HG03521 (cell line): ENCODE data around the gene NR1H3.

ENCODE experiments used
- ATAC-seq: cut with Tn5 transposase; IDR thresholded peaks from one replicate; pipeline ENCODE4 v1.9.1; 2021; ENCODE audit warnings: mild to moderate bottlenecking, moderate library complexity; ENCODE audit not compliant: unreplicated experiment

Gene NR1H3

DNA sequence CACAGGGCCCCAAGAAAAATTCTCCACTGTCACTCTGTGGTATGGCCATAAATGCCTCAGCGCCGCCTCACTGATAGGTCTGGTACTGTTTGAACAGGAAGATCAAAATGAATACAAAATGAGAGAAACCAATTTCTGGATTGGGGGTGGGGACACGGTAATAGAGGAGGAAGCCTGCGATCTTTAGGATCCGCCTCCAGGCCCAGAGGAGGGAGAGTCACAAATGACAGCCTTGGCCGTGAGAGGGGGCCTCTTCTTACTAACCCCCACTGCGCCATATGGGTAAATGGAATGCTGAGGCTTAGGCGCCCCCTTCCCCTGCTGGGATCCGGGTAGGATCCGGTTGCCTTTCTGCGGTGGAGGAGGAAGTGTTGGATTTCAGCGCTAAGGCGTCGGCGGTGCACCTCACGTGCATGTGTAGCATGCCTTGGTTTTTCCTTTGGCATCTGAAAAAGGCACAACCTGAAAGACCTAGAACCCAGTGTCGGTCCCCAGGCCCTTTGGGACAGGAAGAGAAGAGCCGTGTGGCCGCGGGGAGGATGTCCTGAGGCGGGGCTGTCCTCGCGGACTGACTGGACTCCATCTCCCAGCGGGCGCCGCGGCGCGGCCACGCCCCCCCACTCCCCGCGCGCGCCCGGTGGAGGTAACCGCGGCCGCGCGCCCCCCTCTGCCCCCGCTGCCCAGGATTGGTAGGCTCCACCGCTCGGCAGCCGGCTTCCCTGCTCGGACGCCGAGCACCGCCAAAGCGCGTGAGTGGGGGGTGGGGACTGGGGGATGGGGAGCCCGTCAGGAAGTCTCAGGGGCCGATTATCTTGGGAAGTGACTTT, 11.4 kb downstream of the NR1H3 start:
- peak; percentile 47 for ATAC-seq

DNA sequence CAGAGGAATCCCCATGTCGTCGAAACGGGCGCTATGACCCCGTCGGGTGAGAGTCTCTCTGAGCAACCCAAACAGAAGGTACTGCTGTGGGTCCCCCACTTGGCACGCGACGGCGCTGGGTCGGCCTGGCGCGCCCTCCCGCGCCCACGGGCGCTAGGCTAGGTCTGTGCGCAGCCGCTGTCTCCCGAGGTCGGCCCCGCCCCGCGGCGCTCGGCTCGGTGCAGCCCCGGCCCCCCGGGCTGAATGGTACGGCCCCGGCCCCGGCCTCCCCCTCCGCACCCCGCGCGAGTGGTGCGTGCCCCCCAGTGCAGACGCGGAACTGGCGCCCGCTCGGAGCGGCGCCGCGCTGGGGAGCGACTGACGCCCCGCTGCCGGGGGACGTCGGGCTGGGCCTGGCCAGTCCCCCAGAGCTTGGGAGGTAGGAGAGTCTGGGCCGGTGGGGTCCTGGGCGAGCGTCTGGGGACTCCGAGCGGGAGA, 12.1 kb downstream of the NR1H3 start, which contains the start of gene MADD:
TSS of gene MADD (plus strand) at position 305 of the 477 bp plus-strand sequence.
- peak; percentile 76 for ATAC-seq

DNA sequence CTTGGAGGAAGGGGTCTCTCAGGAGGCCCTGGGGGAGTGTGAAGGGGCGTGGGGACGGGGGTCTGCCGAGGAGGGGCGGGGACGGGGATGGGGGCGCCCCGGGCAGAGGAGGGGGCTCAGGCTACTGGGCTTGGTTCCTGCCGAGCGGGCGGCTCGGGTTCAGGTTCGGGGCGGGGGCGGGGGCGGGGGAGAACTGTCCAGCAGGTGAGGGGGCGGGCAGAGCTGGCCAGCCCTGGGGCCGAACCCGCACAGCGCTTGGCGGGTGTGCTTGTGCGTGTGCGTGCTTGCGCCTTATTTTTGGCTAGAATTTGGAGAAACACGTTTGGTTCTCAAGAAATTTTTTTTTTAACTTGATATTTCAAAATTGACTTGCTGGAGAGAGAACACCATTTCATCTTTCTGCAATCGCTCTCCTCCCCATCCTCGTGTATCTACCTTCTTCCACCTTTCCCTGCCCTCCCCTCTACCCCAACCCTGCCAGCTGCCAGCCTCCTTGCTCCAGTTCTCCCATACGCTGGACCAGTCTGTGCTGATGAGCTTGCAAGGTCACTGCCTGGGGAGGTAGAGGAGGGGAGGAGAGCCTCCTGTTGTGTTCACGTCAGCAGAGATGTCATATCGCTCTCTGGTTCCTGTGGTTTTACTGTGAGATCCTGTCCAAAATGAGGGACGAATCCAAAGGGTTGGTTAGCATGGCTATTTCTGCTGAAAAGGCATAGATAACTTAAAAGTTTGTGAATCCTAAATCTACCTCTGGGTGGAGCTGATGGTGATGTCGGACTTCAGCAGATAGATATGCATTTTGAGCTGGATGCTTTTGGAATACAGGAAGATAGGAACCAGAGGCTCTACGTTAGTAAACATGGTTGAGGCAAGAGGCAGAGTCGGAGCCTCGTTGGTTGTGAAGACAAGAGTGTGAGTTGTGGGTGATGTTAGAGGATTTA, 12.8 kb downstream of the NR1H3 start:
- no peak for ATAC-seq

DNA sequence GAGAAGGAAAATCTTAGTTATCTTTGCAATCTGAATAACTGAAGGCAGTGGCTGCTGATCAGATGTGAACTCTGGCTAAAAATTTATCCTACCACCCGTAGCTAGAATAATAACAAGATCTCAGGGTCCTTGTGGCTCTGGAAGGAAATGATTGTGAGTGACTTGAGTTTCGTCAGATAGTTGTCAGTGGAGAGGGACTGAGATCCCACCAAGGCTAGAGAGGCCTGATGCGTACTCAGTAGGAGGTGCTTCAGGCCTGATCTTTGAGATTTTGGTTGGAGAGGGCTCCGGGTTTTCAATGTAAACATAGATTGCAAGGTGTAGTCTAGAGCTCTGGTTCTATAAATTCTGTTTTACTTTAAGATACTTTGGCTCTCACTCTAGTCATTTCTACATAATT, 13.5 kb downstream of the NR1H3 start:
- no peak for ATAC-seq

DNA sequence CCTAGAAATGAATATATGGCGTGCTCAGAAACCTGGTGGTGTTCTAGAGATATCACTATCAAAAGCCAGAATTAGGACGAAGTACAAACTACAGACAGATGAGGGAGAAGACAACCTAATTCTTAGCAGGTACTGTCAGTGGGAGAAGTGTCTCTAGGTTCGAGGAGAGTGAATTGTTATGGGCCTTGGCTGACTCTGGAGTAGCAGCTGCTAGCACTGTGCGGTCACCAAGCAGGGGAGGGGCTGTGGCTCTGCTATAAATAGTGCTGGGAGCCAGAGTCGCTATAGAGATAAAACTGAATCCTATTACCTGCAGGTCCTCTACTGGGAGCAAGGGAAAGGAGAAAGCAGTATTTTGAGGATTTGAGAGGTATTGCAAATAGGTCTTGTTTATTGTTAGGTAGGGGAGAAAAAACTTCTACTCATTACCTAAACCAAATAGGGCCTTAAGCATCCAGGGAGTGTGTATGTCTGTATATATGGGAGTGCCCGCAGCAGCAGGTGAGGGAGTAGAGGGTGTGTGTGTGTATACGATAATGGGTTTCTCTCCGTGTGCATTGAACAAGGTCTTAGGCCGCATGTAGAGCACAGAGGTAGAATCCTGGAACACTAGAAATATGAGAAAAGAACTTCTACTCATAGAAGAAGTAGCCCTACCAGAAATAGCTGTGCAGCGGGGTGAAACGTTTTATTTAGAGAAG, 14.3 kb downstream of the NR1H3 start:
- ATAC-seq: no peak

DNA sequence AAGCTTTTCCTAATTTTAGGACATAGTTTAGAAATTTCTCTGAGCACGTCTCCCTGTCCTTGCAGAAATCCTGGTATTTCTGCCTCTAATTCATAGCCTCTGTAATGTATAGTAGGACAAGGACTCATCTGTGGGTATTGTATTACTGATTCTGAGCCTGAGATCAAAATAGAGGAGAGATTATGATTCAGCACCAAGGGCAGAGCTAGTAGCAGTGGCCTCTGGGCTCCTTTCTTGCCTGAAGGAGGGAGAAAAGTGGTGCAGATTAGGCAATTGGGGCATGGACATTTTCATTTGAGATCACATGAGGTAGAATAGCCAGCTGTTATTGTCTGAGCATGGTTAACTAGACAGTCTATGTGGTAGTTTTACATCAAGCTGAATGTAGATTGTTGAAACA, 14.9 kb downstream of the NR1H3 start:
- ATAC-seq: no peak

DNA sequence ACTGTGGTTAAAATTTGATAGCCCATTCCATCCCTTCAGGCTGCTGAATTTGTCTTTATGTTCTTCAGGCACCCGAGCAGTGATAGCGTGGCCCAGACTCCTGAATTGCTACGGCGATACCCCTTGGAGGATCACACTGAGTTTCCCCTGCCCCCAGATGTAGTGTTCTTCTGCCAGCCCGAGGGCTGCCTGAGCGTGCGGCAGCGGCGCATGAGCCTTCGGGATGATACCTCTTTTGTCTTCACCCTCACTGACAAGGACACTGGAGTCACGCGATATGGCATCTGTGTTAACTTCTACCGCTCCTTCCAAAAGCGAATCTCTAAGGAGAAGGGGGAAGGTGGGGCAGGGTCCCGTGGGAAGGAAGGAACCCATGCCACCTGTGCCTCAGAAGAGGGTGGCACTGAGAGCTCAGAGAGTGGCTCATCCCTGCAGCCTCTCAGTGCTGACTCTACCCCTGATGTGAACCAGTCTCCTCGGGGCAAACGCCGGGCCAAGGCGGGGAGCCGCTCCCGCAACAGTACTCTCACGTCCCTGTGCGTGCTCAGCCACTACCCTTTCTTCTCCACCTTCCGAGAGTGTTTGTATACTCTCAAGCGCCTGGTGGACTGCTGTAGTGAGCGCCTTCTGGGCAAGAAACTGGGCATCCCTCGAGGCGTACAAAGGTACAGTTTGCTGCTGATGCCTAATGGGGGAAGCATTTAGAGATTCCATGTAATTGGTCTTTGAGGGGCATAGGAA, 16.9 kb downstream of the NR1H3 start:
- ATAC-seq: no peak

DNA sequence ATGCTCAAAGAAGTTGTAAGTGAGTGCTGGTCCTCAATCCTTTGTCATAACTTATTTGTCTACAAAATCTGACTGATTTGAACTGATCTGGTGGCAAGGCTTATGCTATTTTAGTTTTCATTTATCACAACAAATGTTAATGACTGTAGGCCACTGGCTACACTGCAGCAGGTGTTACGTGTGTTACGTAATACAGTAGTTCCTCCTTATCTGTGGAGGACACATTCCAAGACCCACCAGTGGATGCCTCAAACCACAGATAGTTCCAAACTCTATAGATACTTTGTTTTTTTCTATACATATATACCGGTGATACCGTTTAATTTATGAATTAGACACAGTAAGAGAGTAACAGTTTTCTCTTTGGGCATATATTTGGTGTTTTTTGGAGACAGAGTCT, 19.1 kb downstream of the NR1H3 start:
- ATAC-seq: no peak

DNA sequence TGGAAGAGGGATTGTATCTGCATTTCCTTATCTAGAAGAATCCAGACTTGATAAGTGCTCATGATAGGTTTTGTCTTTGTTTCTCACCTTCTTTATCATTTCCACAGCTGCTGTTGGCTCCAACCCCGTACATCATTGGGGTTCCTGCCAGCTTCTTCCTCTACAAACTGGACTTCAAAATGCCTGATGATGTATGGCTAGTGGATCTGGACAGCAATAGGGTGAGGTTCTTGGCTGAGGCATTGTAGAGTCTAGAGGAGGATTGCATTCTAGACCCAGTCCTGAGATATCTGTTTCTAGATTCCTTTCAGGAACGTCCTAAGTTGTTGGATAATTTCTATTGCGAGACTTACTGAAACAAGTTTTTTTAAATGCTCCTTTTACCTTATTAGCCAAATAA, 20.3 kb downstream of the NR1H3 start:
- no peak for ATAC-seq

DNA sequence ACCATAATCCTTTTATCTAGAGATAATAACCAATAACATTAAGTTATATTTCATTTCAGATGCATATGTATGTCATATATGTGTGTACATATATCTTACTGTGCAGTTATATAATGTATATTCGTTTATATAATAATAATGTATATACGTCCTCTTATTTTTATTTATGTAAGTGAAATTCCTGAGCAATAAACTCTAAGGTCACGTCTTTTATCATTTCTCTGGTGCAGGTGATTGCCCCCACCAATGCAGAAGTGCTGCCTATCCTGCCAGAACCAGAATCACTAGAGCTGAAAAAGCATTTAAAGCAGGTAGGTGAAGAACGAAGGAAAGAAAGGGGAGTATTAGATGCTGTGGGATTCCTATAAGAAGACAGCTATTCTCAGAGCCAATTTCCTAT, 21.0 kb downstream of the NR1H3 start:
- no peak for ATAC-seq

DNA sequence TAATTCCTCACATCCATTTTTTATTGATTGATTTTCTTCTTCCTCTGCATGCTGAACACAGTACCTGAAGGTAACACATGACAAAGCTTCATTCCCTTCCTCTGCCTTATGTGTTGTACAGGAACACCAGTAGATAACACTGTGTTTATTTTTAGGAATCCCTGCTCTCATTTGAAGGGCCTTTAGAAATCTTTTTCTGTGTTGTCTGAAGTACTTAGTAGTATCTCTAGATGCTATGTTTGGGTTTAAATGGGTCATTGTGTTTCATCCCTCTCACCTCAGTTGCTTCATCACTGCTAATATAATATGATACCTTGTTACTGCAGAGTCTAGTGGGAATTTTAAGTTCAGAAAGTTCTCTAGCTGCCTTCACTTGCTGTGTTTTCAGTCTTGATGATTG, 22.3 kb downstream of the NR1H3 start:
- no peak for ATAC-seq

DNA sequence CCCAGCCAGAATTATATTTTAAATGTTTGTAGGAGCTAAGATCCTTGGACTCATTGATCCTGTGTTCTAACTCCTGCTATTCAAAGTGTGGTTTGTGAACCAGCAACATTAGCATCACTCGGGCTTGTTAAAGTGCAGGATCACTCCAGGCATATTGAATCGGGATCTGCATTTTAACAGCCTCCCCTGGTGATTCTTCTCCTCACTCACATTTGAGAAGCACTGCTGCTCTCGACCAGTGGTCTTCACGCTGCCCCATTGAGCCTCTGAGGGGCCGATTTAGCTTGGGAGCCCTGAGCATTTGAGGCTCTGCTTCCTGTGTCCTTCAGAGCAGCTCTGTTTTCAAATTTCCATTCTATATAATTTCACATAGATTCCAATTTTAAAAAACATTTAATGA, 23.1 kb downstream of the NR1H3 start:
- ATAC-seq: no peak

DNA sequence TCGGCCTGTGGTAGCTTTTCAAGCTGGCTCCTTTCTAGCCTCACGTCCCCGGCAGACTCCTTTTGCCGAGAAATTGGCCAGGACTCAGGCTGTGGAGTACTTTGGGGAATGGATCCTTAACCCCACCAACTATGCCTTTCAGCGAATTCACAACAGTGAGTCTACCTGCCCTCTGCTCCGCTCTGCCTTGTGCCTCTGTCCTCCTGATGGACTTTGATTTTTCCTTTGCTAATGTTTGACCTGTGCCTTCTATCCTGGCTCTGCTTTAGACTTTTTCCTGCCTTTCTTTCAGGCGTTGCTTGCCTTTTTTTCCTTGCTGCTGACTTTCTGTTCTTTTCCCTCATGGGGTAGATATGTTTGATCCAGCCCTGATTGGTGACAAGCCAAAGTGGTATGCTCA, 24.7 kb downstream of the NR1H3 start:
- ATAC-seq: no peak

DNA sequence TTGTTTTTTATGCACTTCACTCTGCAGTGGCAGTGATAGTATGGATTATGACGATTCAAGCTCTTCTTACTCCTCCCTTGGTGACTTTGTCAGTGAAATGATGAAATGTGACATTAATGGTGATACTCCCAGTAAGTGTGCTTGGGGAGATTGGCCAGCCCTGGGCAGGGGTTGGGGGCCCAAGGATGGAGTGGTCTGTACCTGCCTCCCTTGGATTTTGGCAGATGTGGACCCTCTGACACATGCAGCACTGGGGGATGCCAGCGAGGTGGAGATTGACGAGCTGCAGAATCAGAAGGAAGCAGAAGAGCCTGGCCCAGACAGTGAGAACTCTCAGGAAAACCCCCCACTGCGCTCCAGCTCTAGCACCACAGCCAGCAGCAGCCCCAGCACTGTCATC, 26.4 kb downstream of the NR1H3 start:
- no peak for ATAC-seq

DNA sequence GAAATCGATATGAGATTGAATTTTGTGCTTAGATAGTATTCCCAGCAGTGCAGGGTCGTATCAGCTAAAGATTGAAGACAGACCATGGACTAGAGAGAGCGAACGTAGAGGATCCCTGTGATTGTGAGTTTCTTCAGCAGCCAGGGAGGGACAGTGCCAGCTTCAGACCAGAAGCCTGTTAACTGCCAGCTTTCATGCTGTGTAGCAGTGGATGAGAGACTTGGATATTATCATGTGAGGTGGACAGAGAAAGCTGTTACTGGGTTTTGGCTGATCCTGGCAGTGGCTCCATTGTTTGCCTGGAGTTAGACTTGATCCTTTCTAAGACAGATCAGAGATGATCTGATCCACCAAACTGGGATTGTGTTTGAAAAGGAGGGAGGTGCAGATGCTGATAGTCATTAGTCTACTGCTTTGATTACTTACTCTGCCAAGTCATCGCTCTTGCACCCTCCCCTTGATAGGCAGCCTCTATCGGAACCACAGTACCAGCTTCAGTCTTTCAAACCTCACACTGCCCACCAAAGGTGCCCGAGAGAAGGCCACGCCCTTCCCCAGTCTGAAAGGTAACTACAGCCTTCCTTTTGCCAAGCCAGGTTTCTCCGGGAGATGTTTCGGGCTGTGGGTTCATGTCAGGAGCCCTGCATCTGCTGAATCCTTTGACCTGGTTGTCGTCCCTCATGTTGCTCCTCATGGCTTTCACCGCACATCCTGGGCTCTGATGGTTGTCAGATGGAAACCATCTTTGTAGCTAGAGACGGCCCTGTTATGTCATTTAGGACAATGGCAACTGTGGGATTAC, 28.4 kb downstream of the NR1H3 start:
- ATAC-seq: no peak

DNA sequence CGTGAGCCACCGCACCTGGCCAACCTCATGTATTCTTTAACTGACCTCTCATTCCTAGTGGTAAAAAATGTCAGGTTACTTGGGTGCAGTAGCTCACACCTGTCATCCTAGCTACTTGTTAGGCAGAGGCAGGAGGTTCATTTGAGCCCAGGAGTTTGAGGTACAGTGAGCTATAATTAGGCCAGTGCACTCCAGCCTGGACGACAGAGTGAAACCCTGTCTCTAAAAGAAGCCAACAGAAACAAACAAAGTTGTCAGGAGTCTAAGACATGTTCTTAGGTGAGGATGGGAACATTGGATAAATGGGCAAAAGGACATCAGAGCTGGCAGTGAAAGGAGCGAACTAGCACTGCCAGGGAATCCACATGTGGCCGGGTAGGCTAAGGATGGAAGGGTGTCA, 30.3 kb downstream of the NR1H3 start:
- no peak for ATAC-seq

DNA sequence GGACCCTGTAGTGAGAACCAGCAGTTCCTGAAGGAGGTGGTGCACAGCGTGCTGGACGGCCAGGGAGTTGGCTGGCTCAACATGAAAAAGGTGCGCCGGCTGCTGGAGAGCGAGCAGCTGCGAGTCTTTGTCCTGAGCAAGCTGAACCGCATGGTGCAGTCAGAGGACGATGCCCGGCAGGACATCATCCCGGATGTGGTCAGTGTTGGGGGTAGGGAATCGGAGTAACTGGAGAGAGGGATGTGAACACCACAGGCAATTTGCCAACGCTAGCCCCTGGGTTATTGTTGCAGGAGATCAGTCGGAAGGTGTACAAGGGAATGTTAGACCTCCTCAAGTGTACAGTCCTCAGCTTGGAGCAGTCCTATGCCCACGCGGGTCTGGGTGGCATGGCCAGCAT, 32.1 kb downstream of the NR1H3 start:
- no peak for ATAC-seq

DNA sequence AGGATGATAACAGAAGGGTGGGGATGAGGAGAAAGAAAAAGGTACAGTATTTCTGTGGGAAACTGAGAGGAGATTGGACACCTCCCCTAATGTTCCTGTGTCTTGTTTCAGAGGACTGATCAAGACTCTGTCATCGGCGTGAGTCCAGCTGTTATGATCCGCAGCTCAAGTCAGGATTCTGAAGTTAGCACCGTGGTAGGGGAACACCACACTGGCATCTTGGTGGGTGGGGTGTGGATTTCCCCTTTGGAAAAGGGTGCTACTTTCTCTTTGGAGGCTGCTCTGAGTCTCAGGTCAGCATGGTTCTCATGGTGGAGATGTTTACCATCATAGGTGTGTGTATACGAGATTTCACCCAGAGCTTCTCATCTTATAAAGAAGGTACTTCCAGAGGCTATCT, 37.6 kb downstream of the NR1H3 start:
- ATAC-seq: no peak

DNA sequence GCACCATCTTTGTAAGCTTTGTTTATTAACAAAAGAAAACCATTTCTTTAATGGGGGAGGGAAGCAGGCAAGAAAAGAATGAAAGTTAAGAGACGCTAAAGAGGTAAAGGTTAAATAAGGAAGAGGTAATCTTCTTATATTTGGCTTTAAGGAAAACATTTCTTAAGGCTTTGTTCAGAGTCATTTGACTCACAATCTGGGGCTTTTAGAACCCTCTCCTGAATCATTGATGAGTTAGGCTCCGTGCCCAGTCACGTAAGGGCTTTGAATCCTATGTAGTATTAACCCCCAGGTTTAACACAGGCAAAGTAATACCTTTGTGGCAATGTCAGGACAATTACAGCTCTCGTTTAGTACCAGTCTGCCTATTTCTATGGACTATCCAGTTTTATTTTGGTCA, 38.2 kb downstream of the NR1H3 start:
- no peak for ATAC-seq

DNA sequence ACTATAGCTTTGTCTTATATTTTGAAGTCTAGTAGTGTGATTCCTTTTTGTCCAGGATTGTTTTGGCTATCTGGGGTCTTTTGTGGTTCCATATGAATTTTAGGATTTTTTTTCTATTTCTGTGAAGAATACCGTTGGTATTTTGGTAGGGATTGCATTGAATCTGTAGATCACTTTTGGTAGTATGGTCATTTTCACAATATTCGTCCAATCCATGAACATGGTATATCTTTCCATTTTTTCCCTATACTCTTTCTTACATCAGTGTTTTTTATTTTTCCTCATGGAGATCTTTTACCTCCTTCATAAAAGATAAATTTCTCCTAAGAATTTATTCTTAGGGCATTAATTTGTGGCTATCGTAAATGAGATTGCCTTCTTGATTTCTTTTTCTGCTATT, 41.3 kb downstream of the NR1H3 start:
- no peak for ATAC-seq
